Loucy (cell line): ENCODE data around the gene BCKDK.

ENCODE experiments used
- H2AFZ ChIP-seq: fragments of 200-600 bp; sonication (generic); 2 replicates; pipeline ENCODE4 v1.6.0; 2016; ENCODE audit warnings: antibody characterized with exemption, mild to moderate bottlenecking, low read length, moderate library complexity
- H3F3A ChIP-seq: fragments of 200-600 bp; 2 replicates; pipeline ENCODE4 v1.6.0; 2016; ENCODE audit warnings: antibody characterized with exemption, low read depth, mild to moderate bottlenecking
- H3K27me3 ChIP-seq: fragments of 200-600 bp; sonication (generic); 2 replicates; pipeline ENCODE4 v1.6.1; 2014; ENCODE audit warnings: low read length, mild to moderate bottlenecking; ENCODE audit not compliant: insufficient read depth, poor library complexity, severe bottlenecking
- H3K36me3 ChIP-seq: fragments of 200-600 bp; sonication (generic); 2 replicates; pipeline ENCODE4 v1.6.1; 2016; ENCODE audit warnings: low read length; ENCODE audit not compliant: insufficient read depth
- H3K4me1 ChIP-seq: fragments of 200-600 bp; sonication (generic); 2 replicates; pipeline ENCODE4 v1.5.1; 2014; ENCODE audit warnings: low read length, mild to moderate bottlenecking; ENCODE audit not compliant: insufficient read depth, poor library complexity, severe bottlenecking
- H3K4me2 ChIP-seq: fragments of 200-600 bp; sonication (generic); 2 replicates; pipeline ENCODE4 v1.6.0; 2014; ENCODE audit warnings: antibody characterized with exemption, low read length, low read depth, mild to moderate bottlenecking; ENCODE audit not compliant: poor library complexity, severe bottlenecking
- H3K4me3 ChIP-seq: fragments of 200-600 bp; sonication (generic); 2 replicates; pipeline ENCODE4 v1.5.1; 2014; ENCODE audit warnings: low read length, mild to moderate bottlenecking, mixed read lengths; ENCODE audit not compliant: poor library complexity, severe bottlenecking
- H3K79me2 ChIP-seq: fragments of 200-600 bp; sonication (generic); 2 replicates; pipeline ENCODE4 v1.6.1; 2014; ENCODE audit warnings: low read length; ENCODE audit not compliant: insufficient read depth
- H3K9ac ChIP-seq: fragments of 200-600 bp; sonication (generic); 2 replicates; pipeline ENCODE4 v1.6.0; 2014; ENCODE audit warnings: mild to moderate bottlenecking, low read depth, low read length, moderate library complexity; ENCODE audit not compliant: poor library complexity, severe bottlenecking
- H3K9me2 ChIP-seq: fragments of 200-600 bp; sonication (generic); replicated peaks from 2 replicates; pipeline ENCODE4 v1.6.1; 2016; ENCODE audit warnings: low read depth, low read length, mixed read lengths
- H3K9me3 ChIP-seq: fragments of 200-600 bp; sonication (generic); 2 replicates; pipeline ENCODE4 v1.6.1; 2014; ENCODE audit warnings: mild to moderate bottlenecking, antibody characterized with exemption, low read length, low read depth; ENCODE audit not compliant: insufficient read depth
- H4K20me1 ChIP-seq: fragments of 200-600 bp; sonication (generic); 2 replicates; pipeline ENCODE4 v1.6.0; 2014; ENCODE audit warnings: antibody characterized with exemption, low read length, mild to moderate bottlenecking; ENCODE audit not compliant: insufficient read depth, poor library complexity, severe bottlenecking
- CTCF ChIP-seq: fragments of 200-600 bp; sonication (generic); conservative IDR thresholded peaks from 2 replicates; pipeline ENCODE4 v1.5.1; 2014; ENCODE audit warnings: mild to moderate bottlenecking, antibody characterized with exemption, low read length
- EZH2phosphoT487 ChIP-seq: fragments of 200-600 bp; IDR thresholded peaks from 2 replicates; pipeline ENCODE4 v1.6.1; 2018; ENCODE audit warnings: antibody characterized with exemption, mild to moderate bottlenecking, moderate library complexity, borderline replicate concordance

BCKDK gene

GRCh38 chr16:31067342-31067741, 40.8 kb upstream of the BCKDK start:
- Histone ChIP-seq H3K9me3 (no peaks in the 10 kb centered on the region), H3K4me3 (no peak overlapping the region), H3K4me2 (no peak overlapping the region), H4K20me1 (peaks cover 17% of the 10 kb centered on the region), H3K27me3 (no peaks in the 10 kb centered on the region), H3K79me2 (peaks cover 52% of the 10 kb centered on the region), H3F3A (0 out of 2 replicates have a peak, but pooled peaks cover 5% of the 10 kb centered on the region), H2AFZ (no peak overlapping the region), H3K9me2 (no peaks in the 10 kb centered on the region), H3K9ac (no peak overlapping the region), H3K4me1 (peaks cover 42% of the 10 kb centered on the region), H3K36me3 (peaks cover 8% of the 10 kb centered on the region; the same call in 1 of the 2 replicates)
- TF ChIP-seq EZH2phosphoT487 (no peak), CTCF (no peak)

- Histone ChIP-seq H3K4me3 (peak overlapping the region; percentile 96), H4K20me1 (peaks cover 35% of the 10 kb centered on the region), H3K27me3 (no peaks in the 10 kb centered on the region), H2AFZ (no peak overlapping the region), H3K9ac (peak overlapping the region; percentile 94), H3K79me2 (peaks cover 67% of the 10 kb centered on the region), H3K4me1 (peaks cover 27% of the 10 kb centered on the region), H3K36me3 (peaks cover 2% of the 10 kb centered on the region; the same call in 1 of the 2 replicates), H3F3A (peaks cover 3% of the 10 kb centered on the region), H3K4me2 (peak overlapping the region; percentile 97), H3K9me2 (no peaks in the 10 kb centered on the region), H3K9me3 (no peaks in the 10 kb centered on the region)
- TF ChIP-seq EZH2phosphoT487 (no peak), CTCF (no peak)
Measured at GRCh38 chr16:31071861-31072260, 36.3 kb upstream of the BCKDK start.

- Histone ChIP-seq H3K36me3 (peaks cover 10% of the 10 kb centered on the region; the same call in 1 of the 2 replicates), H4K20me1 (peaks cover 36% of the 10 kb centered on the region), H3K4me1 (peaks cover 27% of the 10 kb centered on the region), H3K9me3 (no peaks in the 10 kb centered on the region), H3K9me2 (no peaks in the 10 kb centered on the region), H3F3A (peaks cover 3% of the 10 kb centered on the region), H3K9ac (peak overlapping the region; percentile 94), H3K79me2 (peaks cover 68% of the 10 kb centered on the region), H3K4me2 (peak overlapping the region; percentile 97), H2AFZ (peak overlapping the region; percentile 85), H3K27me3 (no peaks in the 10 kb centered on the region), H3K4me3 (peak overlapping the region; percentile 96)
- TF ChIP-seq CTCF = no peak
- no peak for TF ChIP-seq EZH2phosphoT487
Measured at GRCh38 chr16:31072540-31073141, 35.5 kb upstream of the BCKDK start.
